ENCODE data around the gene PDE4D. TPM values are rescaled to one million over a fixed set of nuclear protein-coding genes. Genes with fewer than 3 reads are reported as not detected.
A peak's percentile ranks its signal among the peaks of the same experiment; 100 is the strongest.
"Not testable (repeated sequence)": the region's sequence is repeated elsewhere in the genome, so short reads cannot be mapped to it uniquely, and the experiment has no call there.

PDE4D gene
- total RNA-seq, 1 donor from 2014 or later: 50.0 TPM

DNA sequence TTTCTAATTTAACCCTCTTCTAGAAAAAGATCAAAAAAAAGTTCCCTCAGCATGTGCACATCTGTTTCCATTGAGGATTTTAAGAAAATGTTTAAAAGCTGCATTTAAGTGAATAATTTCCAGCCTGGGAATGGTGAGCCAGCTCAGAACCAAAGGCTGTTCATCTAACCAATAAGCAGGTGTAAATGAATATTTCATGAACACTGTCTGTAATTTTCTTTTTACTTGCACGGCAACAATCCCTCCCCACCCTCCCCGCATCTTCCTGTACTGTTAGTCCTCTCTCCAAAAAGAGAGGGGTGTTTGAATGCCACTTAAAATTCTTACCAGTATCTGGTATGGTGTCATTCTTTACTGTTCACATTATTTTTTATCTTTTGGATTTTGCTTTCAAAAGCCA, 425.6 kb downstream of the PDE4D start:
- H3K9me3 Mint-ChIP-seq: peaks cover 4% of the 10 kb centered on the region
- no peak overlapping the region for H3K4me3 Mint-ChIP-seq
- no peaks in the 10 kb centered on the region for H3K27me3 Mint-ChIP-seq
- TF ChIP-seq, protein P1, sequence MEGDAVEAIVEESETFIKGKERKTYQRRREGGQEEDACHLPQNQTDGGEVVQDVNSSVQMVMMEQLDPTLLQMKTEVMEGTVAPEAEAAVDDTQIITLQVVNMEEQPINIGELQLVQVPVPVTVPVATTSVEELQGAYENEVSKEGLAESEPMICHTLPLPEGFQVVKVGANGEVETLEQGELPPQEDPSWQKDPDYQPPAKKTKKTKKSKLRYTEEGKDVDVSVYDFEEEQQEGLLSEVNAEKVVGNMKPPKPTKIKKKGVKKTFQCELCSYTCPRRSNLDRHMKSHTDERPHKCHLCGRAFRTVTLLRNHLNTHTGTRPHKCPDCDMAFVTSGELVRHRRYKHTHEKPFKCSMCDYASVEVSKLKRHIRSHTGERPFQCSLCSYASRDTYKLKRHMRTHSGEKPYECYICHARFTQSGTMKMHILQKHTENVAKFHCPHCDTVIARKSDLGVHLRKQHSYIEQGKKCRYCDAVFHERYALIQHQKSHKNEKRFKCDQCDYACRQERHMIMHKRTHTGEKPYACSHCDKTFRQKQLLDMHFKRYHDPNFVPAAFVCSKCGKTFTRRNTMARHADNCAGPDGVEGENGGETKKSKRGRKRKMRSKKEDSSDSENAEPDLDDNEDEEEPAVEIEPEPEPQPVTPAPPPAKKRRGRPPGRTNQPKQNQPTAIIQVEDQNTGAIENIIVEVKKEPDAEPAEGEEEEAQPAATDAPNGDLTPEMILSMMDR (conservative IDR thresholded peaks at IDR 0.05): no peak
- peaks cover 25% of the 10 kb centered on the region for H3K4me1 Mint-ChIP-seq (ENCODE audit: unreplicated experiment)
- no peak overlapping the region for H3K27ac Mint-ChIP-seq
- no peak for DNase-seq (ENCODE audit: extremely low spot score, unreplicated experiment)
- peaks cover 6% of the 10 kb centered on the region for H3K36me3 Mint-ChIP-seq

DNA sequence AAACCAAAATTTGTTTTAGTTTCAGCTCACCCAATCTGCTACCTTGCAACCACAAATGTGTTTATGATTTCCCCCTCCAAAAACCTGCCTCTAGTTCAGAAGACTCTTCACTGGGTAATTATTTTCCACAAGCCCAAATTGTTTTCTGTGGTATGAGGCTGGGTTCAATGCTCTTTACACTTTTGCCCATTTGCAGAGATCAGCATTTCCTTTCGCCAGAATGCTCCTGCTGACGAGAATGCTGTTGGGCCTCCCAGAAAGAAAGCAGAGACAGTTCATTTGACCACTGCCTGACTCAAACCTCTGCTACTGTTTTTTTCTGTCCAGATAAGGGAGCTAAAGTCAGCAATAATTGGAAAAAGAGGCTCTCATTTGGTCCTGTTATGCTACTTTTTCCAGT, 427.3 kb downstream of the PDE4D start:
- Mint-ChIP-seq H3K4me3 (peak overlapping the region; percentile 53), H3K4me1 (ENCODE audit: unreplicated experiment) (peaks cover 12% of the 10 kb centered on the region), H3K27ac (peak overlapping the region; percentile 46), H3K36me3 (peaks cover 6% of the 10 kb centered on the region), H3K9me3 (peaks cover 4% of the 10 kb centered on the region), H3K27me3 (no peaks in the 10 kb centered on the region)
- TF ChIP-seq, protein P1 (conservative IDR thresholded peaks at IDR 0.05): no peak
- no peak for DNase-seq (ENCODE audit: extremely low spot score, unreplicated experiment)

DNA sequence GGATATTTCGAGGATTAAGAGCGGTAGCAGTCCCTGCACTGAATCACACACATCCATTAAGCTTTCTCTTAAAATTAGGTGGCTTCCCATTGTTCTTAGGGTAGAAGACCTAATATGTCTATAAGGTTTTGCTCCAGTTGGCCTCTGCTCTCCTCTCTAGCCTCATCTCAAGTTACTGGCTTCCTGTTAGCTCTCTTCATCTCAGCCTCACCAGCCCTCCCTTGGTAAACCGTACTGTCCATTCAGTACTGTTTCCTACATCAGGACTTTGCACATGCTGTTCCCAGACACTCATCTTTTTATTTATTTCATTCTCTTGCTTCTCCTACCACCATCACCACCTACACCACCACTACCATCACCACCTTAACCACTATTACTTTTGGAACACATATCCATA, 428.6 kb downstream of the PDE4D start:
- Mint-ChIP-seq H3K4me3 (no peak overlapping the region), H3K27ac (no peak overlapping the region), H3K27me3 (no peaks in the 10 kb centered on the region), H3K9me3 (peaks cover 4% of the 10 kb centered on the region), H3K4me1 (ENCODE audit: unreplicated experiment) (peaks cover 18% of the 10 kb centered on the region), H3K36me3 (peaks cover 6% of the 10 kb centered on the region)
- no peak for DNase-seq (ENCODE audit: extremely low spot score, unreplicated experiment)
- TF ChIP-seq, protein P1 (conservative IDR thresholded peaks at IDR 0.05): no peak

DNA sequence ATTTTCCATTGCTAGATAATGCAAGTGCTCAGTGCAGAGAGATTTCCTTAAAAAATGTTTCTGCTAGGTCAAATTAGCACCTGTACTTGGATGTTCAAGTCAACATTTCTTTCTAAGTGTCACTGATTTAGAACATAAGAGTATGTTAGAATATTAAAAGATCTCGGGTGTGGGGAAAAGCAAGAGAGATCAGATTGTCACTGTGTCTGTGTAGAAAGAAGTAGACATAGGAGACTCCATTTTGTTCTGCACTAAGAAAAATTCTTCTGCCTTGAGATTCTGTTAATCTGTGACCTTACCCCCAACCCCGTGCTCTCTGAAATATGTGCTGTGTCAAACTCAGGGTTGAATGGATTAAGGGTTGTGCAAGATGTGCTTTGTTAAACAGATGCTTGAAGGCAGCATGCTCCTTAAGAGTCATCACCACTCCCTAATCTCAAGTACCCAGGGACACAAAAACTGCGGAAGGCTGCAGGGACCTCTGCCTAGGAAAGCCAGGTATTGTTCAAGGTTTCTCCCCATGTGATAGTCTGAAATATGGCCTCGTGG, 429.8 kb downstream of the PDE4D start:
- H3K4me3 Mint-ChIP-seq; DNase-seq (ENCODE audit: extremely low spot score, unreplicated experiment); H3K9me3 Mint-ChIP-seq; H3K36me3 Mint-ChIP-seq; H3K27me3 Mint-ChIP-seq: not testable (repeated sequence)
- Mint-ChIP-seq H3K27ac (peak overlapping the region; percentile 66), H3K4me1 (ENCODE audit: unreplicated experiment) (peaks cover 18% of the 10 kb centered on the region)

DNA sequence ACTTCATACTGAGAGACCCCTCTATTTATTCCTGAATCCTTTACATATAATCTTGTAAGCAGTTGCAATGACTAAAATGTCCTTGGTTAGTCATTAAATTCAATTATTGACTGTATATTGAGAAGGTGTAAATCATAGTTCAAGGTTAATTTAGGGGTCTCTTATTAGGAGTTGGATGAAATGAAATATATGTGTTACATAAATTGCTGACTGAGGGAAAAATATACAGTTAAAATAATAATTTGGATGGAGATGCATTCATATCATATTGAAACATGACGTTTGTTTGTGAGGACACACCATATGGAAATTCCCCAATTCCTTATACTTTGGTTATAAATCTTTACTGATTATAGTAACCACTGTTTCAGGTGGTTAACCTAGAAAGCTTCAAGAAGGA, 430.6 kb downstream of the PDE4D start:
- Mint-ChIP-seq H3K27ac (no peak overlapping the region), H3K36me3 (peaks cover 8% of the 10 kb centered on the region), H3K27me3 (no peaks in the 10 kb centered on the region), H3K4me1 (ENCODE audit: unreplicated experiment) (peaks cover 18% of the 10 kb centered on the region), H3K9me3 (peaks cover 6% of the 10 kb centered on the region), H3K4me3 (no peak overlapping the region)
- TF ChIP-seq, protein P1 (conservative IDR thresholded peaks at IDR 0.05): no peak
- DNase-seq (ENCODE audit: extremely low spot score, unreplicated experiment): no peak

DNA sequence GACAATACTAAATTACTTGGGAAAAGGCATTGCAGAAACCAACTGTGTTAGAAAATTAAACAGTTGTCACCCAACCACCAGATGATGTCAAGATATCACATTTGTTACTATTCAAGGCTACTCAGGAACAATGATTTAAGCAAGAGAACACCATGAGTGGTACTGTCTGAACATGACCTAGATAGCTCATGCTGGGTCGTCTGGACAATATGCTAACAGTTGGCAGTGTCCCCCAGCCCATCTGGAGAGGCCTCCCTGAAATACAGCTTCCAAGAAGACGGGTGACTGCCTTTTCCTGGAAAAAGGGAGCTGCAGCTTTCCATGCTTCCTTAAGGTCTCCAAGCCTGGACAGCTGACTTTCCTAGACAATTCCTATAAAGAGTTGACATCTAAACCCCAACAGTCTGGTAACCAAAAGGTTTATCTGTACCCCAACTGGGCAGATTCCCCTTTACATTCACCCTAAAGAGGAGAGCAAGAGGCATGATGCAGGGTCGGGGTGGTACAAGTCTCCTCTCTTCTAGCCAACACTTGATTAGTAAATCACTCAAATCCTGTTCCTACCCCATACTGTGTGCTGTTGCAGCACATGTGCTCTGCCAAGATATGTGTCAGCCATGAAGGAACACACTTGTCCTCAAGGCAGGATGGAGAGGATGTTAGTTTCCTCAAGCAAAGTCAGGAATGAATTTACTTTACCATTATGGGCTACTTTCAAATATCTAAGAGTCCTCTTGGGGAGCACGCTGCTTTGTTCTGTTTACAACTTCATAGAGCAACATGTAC, 433.0 kb downstream of the PDE4D start:
- Mint-ChIP-seq H3K9me3 (peaks cover 5% of the 10 kb centered on the region), H3K27ac (no peak overlapping the region), H3K4me3 (no peak overlapping the region), H3K27me3 (no peaks in the 10 kb centered on the region), H3K36me3 (peaks cover 20% of the 10 kb centered on the region), H3K4me1 (ENCODE audit: unreplicated experiment) (peaks cover 6% of the 10 kb centered on the region)
- no peak for DNase-seq (ENCODE audit: extremely low spot score, unreplicated experiment)
- TF ChIP-seq, protein P1 (conservative IDR thresholded peaks at IDR 0.05): no peak

All from type B pancreatic cell (in vitro differentiated cells).